AG09309 (cell line): ENCODE measurements around the gene BMP7.

Source experiments
- DNase-seq: peaks from one replicate; pipeline ENCODE4 v3.0.0-alpha.2; 2010; ENCODE audit warnings: low read depth
- H3K4me3 ChIP-seq: 2 replicates; pipeline ENCODE4 v1.5.1; 2011; ENCODE audit warnings: mild to moderate bottlenecking, low read depth, low read length, moderate library complexity; ENCODE audit not compliant: control insufficient read depth
- TF ChIP-seq, protein P1 (sequence below): IDR thresholded peaks from 2 replicates; pipeline ENCODE4 v1.5.1; 2011; ENCODE audit warnings: mild to moderate bottlenecking, low read depth, low read length, inconsistent platforms; ENCODE audit not compliant: insufficient read depth, control insufficient read depth; ENCODE audit errors: missing control alignments

The BMP7 gene

DNA sequence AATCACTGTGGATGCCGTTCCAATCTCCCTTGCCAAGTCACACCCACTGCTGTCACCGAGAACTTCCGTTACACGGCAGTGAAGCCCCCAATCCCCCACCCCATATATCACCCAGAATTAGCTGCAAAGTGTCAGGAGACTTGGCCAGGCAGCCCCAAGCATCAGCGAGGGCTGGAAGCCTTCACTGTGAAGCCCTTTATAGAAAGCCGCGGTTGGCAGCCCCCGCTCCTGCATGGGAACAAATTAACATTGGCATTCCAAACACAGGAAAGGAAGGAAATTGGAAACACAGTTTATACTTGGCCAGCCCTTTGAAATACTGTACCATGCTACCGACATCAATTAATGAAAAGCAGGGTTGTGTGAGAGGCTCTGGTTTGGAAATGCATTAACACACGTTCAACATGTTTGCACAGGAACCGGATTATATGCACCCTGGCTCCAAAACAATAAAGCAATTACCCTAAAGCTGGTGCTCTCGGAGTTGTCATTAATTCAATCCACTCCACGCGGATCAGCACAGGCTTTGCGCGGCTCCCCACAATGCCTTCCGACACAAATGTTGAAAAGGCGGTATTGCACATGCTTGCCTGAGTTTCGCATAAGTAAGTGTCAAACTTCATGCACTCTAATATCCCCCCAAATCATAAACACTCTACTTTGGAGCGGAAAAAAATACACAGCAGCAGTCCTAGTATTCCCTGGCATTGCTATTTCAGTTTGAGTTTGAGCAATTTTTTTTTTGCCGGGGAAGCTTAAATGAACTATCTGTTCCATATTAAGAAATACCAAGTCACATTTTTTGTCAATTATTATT, 7.1 kb downstream of the BMP7 start:
- no peak for DNase-seq
- TF ChIP-seq, protein P1, sequence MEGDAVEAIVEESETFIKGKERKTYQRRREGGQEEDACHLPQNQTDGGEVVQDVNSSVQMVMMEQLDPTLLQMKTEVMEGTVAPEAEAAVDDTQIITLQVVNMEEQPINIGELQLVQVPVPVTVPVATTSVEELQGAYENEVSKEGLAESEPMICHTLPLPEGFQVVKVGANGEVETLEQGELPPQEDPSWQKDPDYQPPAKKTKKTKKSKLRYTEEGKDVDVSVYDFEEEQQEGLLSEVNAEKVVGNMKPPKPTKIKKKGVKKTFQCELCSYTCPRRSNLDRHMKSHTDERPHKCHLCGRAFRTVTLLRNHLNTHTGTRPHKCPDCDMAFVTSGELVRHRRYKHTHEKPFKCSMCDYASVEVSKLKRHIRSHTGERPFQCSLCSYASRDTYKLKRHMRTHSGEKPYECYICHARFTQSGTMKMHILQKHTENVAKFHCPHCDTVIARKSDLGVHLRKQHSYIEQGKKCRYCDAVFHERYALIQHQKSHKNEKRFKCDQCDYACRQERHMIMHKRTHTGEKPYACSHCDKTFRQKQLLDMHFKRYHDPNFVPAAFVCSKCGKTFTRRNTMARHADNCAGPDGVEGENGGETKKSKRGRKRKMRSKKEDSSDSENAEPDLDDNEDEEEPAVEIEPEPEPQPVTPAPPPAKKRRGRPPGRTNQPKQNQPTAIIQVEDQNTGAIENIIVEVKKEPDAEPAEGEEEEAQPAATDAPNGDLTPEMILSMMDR = no peak
- no peak overlapping the region for H3K4me3 ChIP-seq

DNA sequence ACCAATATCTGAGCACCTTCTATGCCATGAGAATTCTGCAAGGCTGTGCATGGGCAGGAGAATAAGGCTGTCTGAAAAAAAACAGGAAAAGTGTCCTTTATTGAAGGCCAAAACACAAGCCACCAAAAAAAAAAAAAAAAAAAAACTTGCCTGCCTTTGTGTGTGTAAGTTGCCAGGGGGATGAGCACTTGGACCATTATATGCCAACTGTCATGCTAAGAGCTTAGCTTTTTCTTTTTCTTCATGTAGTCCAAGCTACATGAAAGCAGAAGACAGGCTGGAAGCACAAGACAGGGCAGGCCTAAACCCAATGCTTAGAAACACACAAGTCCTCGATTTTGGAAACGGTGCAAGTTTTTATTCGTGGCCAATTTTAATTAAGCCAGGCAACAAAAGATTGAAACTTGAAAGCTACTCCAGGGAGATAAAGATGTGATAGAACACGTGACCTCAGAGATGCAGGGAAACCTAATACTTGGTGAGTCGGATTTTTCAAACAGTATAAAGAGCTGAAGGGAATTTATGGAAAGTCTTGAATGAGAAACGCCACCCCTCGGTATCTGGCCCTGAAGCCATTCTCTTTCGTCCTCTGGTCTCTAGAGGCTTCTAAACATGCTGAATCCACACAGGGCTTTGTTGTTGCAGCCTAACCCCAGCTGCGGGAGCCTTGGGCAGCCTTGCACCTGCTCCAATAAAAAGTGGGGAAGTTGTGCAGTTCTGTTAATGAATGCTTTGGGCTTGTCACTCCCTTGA, 8.6 kb downstream of the BMP7 start:
- H3K4me3 ChIP-seq = no peak overlapping the region
- no peak for DNase-seq
- TF ChIP-seq, protein P1 = no peak

DNA sequence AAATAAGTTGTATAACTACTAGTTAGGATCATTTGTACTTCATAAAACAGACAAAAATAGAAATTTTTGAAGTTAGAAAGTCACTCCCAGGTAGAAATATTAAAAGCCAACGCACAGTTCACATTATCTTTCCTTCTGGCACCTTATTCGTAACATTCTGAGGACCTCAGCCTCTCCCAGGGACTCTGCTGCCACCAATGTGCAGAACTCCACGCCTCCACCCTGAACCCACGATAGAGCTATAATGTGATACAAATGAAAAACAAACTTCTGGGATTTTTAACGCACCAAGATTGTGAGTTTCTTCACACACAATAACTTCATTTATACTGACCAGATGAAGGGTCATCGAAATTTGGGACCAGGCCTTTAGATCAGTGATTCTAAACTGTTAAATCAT, 9.5 kb downstream of the BMP7 start:
- TF ChIP-seq, protein P1 = no peak
- no peak overlapping the region for H3K4me3 ChIP-seq
- no peak for DNase-seq

DNA sequence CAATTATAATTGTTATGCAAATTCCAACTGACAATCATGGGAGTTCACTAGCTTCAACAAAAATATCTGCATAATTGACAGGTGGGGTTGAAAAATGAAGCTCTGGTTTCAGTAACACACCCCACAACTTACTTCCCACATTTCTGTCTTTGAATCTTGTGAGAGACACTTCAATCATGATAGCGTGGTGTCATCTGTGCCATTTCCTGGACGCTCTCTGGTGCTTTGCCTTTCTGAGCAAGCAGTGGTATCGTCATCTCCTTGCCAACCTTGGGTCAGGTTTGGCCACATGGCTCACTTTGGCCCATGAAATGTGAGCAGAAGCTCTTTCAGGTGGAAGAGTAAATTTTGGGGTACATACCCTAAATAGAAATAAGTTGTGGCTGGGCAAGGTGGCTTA, 10.2 kb downstream of the BMP7 start:
- TF ChIP-seq, protein P1 = no peak
- H3K4me3 ChIP-seq = no peak overlapping the region
- DNase-seq = no peak

DNA sequence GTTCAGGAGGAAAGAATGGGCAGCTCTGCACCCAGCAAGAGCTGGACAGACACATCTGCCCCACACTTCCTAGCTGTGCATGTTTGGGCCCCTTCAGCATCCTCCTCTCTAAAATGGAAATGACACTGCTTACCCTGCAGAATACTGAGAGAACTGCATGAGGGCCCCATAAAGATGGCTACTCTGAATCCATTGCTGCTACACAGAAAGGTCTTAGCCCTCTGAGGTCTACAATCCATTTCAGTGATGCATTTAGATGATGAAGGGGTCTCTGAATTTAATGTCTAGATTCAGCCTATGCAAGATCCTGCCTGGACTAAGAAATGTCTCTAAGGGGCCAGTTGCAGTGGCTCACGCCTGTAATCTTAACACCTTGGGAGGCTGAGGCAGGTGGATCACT, 11.3 kb downstream of the BMP7 start:
- DNase-seq = no peak
- no peak overlapping the region for H3K4me3 ChIP-seq
- TF ChIP-seq, protein P1 = no peak

DNA sequence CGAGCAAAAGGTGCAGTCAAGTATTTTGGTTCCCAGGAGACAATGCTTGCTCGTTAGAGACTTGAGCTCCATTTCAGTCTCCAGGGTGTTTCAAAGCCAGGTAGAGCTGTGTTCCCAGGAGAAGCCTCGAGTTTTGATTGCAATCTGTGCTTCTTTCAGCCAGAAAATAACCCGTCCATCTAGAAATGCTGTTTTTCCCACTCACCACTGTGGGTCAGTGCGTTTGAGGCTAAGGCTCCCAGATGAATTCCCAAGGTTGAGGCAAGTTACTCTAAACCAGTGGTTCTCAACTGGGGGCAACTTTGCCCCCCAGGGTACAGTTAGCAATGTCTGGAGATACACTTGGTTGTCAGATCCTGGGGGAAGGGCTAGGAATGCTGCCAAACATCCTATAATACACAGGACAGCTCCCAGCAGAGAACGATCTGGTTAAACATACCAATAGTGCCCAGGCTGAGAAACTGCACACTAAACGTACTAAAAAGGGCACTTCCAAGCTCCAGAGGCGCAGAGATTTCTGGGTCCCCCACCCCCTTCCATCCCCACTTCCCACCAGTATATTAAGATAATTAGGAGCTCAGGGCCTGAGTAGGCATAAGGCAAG, 13.8 kb downstream of the BMP7 start:
- DNase-seq = no peak
- TF ChIP-seq, protein P1 = no peak
- H3K4me3 ChIP-seq = no peak overlapping the region
